ENCODE results near the gene C5AR2. TPM values are rescaled to one million over a fixed set of nuclear protein-coding genes. Genes with fewer than 3 reads are reported as not detected.
"Not testable (repeated sequence)": the region's sequence is repeated elsewhere in the genome, so short reads cannot be mapped to it uniquely, and the experiment has no call there.

The C5AR2 gene
- total and polyA plus RNA-seq, 2 donors, result 0.52 to 0.78 TPM

DNA sequence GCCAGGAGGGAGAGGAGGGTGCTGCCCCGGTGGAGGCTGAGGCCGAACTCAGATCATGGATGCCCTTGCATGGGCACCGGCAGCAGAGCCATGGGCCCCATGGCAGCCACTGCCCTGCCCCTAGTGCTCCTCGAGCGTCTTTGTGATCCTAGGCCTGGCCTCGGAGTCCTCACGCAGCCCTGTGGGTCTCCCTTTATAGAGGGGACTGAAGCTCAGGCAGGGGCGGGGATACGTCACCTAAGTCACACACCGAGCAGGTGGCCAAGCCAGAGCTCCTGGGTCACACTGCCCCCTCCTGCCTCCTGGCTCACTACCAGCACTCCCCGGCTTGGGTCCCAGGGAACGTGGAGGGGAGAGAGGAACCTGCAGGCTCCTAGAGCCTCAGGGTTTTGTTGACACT lies 45.8 kb downstream of the C5AR2 start:
- WGBS, result 88% methylated on average over 12 of the region's 12 CpGs

DNA sequence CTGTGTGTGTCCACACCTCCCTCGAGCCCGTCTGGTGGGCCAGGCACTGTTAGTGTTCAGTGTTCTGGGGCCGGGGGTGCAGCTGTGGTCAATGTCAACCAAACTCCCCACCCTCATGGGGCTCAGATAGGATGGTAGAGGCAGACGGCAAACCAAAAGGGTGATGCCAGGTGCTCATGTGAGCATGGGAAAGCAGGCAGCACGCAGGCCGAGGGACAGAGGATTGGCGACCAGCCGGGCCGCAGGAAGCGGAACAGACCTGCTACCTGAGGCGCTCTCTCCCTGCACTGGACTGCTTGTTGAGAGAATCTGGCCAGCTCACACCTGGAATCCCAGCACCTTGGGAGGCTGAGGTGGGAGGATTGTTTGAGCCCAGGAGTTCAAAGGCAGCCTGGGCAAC lies 46.3 kb downstream of the C5AR2 start:
- Histone ChIP-seq H3K36me3 (ENCODE audit: control insufficient read depth in 2 of 2, insufficient read depth in 2 of 2, low read length in 1 of 2) (peaks cover 69 to 82% of the 10 kb centered on the region in 2 donors), H3K4me1 (ENCODE audit: control insufficient read depth in 2 of 2, insufficient read depth in 2 of 2, low read length in 2 of 2) (peaks cover 4 to 7% of the 10 kb centered on the region in 2 donors), H3K27me3 (ENCODE audit: control insufficient read depth in 2 of 2, insufficient read depth in 1 of 2, low read length in 1 of 2) (no peaks in the 10 kb centered on the region), H3K4me3 (ENCODE audit: low read length in 2 of 2) (no peak overlapping the region), H3K27ac (ENCODE audit: low read depth in 1 of 2, low read length in 1 of 2) (no peak overlapping the region), H3K9me3 (ENCODE audit: control insufficient read depth in 2 of 2, insufficient read depth in 1 of 2, low read length in 1 of 2) (peaks cover 0 to 2% of the 10 kb centered on the region in 2 donors)
- WGBS, result 98% methylated on average over 11 of the region's 11 CpGs
- DNase-seq (ENCODE audit: low read depth in 6 of 9, low spot score in 9 of 9), result no peak

More for the DNA sequence above, 45.8 kb downstream of the C5AR2 start:
- Histone ChIP-seq H3K27ac (ENCODE audit: low read depth in 1 of 2, low read length in 1 of 2) (no peak overlapping the region), H3K27me3 (ENCODE audit: control insufficient read depth in 2 of 2, insufficient read depth in 1 of 2, low read length in 1 of 2) (no peaks in the 10 kb centered on the region), H3K4me3 (ENCODE audit: low read length in 2 of 2) (no peak overlapping the region), H3K9me3 (ENCODE audit: control insufficient read depth in 2 of 2, insufficient read depth in 1 of 2, low read length in 1 of 2) (peaks cover 0 to 2% of the 10 kb centered on the region in 2 donors), H3K36me3 (ENCODE audit: control insufficient read depth in 2 of 2, insufficient read depth in 2 of 2, low read length in 1 of 2) (peaks cover 72 to 87% of the 10 kb centered on the region in 2 donors), H3K4me1 (ENCODE audit: control insufficient read depth in 2 of 2, insufficient read depth in 2 of 2, low read length in 2 of 2) (peaks cover 4 to 7% of the 10 kb centered on the region in 2 donors)
- no peak for DNase-seq (ENCODE audit: low read depth in 6 of 9, low spot score in 9 of 9)

DNA sequence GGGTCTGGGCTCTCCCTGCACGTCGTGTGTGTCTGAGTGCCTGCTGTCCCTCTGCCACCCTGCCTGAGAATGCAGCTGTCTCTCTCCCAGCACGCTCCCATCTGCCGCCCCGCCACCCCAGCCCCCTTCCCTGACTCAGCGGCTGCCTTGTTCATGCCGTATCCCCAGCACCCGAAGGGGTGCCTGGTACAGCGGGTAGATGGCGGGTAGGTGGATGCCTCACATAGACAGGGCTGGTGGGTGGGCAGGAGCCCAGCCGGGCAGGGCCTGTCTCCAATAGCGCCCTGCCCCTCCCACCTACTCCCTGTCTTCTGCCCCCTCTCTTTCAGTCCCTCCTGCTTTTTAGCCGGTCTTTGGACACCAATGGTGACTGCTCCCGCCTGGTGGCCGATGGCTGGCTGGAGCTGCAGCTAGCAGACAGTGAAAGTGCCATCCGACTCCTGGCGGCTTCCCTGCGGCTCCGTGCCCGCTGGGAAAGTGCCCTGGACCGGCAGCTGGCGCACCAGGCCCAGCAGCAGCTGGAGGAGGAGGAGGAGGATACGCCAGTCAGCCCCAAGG lies 47.5 kb downstream of the C5AR2 start:
- Histone ChIP-seq H3K9me3 (ENCODE audit: control insufficient read depth in 2 of 2, insufficient read depth in 1 of 2, low read length in 1 of 2) (peaks cover 0 to 2% of the 10 kb centered on the region in 2 donors), H3K27ac (ENCODE audit: low read depth in 1 of 2, low read length in 1 of 2) (no peak overlapping the region), H3K4me3 (ENCODE audit: low read length in 2 of 2) (no peak overlapping the region), H3K27me3 (ENCODE audit: control insufficient read depth in 2 of 2, insufficient read depth in 1 of 2, low read length in 1 of 2) (no peaks in the 10 kb centered on the region), H3K4me1 (ENCODE audit: control insufficient read depth in 2 of 2, insufficient read depth in 2 of 2, low read length in 2 of 2) (peaks cover 4 to 7% of the 10 kb centered on the region in 2 donors), H3K36me3 (ENCODE audit: control insufficient read depth in 2 of 2, insufficient read depth in 2 of 2, low read length in 1 of 2) (peaks cover 59 to 73% of the 10 kb centered on the region in 2 donors)
- DNase-seq (ENCODE audit: low read depth in 6 of 9, low spot score in 9 of 9), result no peak
- WGBS, result 97% methylated on average over 23 of the region's 23 CpGs

DNA sequence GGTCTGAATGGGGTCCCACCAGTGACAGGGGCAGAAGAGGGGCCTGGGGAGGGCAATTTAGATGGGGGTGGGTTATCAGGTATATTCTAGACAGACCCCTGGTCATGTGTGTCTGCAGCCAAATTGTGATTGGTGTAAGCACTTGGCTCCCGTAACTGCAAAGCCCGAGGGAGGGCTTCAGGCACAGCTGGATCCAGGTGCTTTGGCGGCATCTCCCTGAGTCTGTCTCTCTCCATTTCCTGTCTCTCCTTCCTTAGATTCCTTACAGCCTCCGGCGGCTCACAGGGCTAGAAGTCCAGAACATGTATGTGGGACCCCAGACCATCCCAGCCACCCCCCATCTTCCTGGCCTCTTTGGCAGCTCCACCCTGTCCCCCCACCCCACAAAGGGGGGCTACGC lies 48.6 kb downstream of the C5AR2 start:
- Histone ChIP-seq H3K27me3 (ENCODE audit: control insufficient read depth in 2 of 2, insufficient read depth in 1 of 2, low read length in 1 of 2) (no peaks in the 10 kb centered on the region), H3K4me3 (ENCODE audit: low read length in 2 of 2) (no peak overlapping the region), H3K27ac (ENCODE audit: low read depth in 1 of 2, low read length in 1 of 2) (no peak overlapping the region), H3K36me3 (ENCODE audit: control insufficient read depth in 2 of 2, insufficient read depth in 2 of 2, low read length in 1 of 2) (peaks cover 50 to 62% of the 10 kb centered on the region in 2 donors), H3K9me3 (ENCODE audit: control insufficient read depth in 2 of 2, insufficient read depth in 1 of 2, low read length in 1 of 2) (peaks cover 0 to 2% of the 10 kb centered on the region in 2 donors), H3K4me1 (ENCODE audit: control insufficient read depth in 2 of 2, insufficient read depth in 2 of 2, low read length in 2 of 2) (peaks cover 4 to 7% of the 10 kb centered on the region in 2 donors)
- WGBS, result over 99% methylated on average over 6 of the region's 6 CpGs
- no peak for DNase-seq (ENCODE audit: low read depth in 6 of 9, low spot score in 9 of 9)

DNA sequence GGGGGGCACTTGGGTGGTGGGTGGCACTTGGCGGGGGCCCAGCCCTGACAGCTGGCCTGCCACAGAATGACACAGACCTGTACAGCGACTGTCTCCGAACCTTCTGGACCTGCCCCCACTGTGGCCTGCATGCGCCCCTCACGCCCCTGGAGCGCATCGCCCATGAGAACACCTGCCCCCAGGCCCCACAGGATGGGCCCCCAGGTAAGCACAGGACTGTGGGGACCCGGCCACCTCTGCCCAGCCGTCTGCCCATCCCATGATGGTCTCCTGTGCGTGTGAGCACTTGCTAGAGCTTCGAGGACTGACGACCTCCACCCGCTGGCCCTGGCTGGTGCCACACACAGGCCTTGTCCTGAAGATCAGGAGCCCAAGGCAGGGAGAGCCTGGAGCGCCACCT lies 49.1 kb downstream of the C5AR2 start:
- no peak overlapping the region for H3K27ac ChIP-seq (ENCODE audit: low read depth in 1 of 2, low read length in 1 of 2)
- H3K4me1 ChIP-seq (ENCODE audit: control insufficient read depth in 2 of 2, insufficient read depth in 2 of 2, low read length in 2 of 2), result peaks cover 4 to 7% of the 10 kb centered on the region in 2 donors
- H3K4me3 ChIP-seq (ENCODE audit: low read length in 2 of 2), result no peak overlapping the region
- no peak for DNase-seq (ENCODE audit: low read depth in 6 of 9, low spot score in 9 of 9)
- peaks cover 44 to 57% of the 10 kb centered on the region in 2 donors for H3K36me3 ChIP-seq (ENCODE audit: control insufficient read depth in 2 of 2, insufficient read depth in 2 of 2, low read length in 1 of 2)
- no peaks in the 10 kb centered on the region for H3K27me3 ChIP-seq (ENCODE audit: control insufficient read depth in 2 of 2, insufficient read depth in 1 of 2, low read length in 1 of 2)
- 95% methylated on average over 14 of the region's 14 CpGs for WGBS
- H3K9me3 ChIP-seq (ENCODE audit: control insufficient read depth in 2 of 2, insufficient read depth in 1 of 2, low read length in 1 of 2), result no peaks in the 10 kb centered on the region

DNA sequence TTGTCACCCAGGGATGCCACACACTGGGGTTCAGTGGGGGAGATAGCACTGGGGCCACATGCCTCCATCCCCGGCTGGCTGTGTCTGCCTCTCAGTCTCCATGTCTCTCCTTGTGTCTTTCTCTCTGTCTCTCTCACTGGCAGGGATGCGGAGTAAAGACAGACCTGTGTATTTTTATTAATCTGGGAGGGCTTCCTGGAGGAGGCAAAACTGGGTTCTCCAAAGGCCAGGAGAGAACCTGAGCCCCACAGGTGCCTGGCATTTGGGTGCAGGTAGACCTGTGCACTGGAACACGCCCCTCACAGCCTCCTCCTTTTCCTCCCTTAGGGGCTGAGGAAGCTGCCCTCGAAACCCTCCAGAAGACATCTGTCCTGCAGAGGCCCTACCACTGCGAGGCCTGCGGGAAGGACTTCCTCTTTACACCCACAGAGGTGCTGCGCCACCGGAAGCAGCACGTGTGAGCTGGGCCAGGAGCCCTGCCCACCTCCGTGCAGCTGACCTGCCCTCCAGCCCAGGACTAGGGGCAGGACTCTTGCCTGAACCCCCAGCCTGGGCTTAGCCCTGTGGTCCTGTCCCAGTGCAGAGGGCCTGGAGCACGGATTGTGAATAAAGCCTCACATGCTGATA lies 49.8 kb downstream of the C5AR2 start:
- peak in 2 of 9 donors; percentile 4 to 23 for DNase-seq (ENCODE audit: low read depth in 6 of 9, low spot score in 9 of 9)
- Histone ChIP-seq H3K4me3 (ENCODE audit: low read length in 2 of 2) (no peak overlapping the region), H3K36me3 (ENCODE audit: control insufficient read depth in 2 of 2, insufficient read depth in 2 of 2, low read length in 1 of 2) (peaks cover 38 to 50% of the 10 kb centered on the region in 2 donors)

DNA sequence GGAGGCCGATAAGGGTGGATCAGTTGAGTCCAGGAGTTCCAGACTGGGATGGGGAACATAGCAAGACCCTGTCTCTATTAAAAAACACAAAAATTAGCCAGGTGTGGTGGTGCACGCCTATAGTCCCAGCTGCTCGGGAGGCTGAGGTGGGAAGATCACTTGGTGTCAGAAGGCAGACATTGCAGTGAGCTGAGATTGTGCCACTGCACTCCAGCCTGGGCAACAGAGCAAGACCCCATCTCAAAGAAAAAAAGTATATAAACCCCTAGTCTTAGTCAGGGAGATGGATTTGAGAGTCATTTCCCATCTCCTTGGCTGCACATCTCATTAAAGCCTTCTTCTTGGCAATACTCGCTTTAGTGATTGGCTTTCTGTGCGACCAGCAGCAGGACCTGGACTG lies 51.9 kb downstream of the C5AR2 start:
- DNase-seq (ENCODE audit: low read depth in 6 of 9, low spot score in 9 of 9); H3K4me3 ChIP-seq (ENCODE audit: low read length in 2 of 2); H3K4me1 ChIP-seq (ENCODE audit: control insufficient read depth in 2 of 2, insufficient read depth in 2 of 2, low read length in 2 of 2); H3K27me3 ChIP-seq (ENCODE audit: control insufficient read depth in 2 of 2, insufficient read depth in 1 of 2, low read length in 1 of 2); H3K27ac ChIP-seq (ENCODE audit: low read depth in 1 of 2, low read length in 1 of 2); H3K9me3 ChIP-seq (ENCODE audit: control insufficient read depth in 2 of 2, insufficient read depth in 1 of 2, low read length in 1 of 2): not testable (repeated sequence)
- peaks cover 31% of the 10 kb centered on the region in 2 donors for H3K36me3 ChIP-seq (ENCODE audit: control insufficient read depth in 2 of 2, insufficient read depth in 2 of 2, low read length in 1 of 2)
- WGBS, result 94% methylated on average over 5 of the region's 5 CpGs

More for the DNA sequence above, 49.8 kb downstream of the C5AR2 start:
- Histone ChIP-seq H3K27ac (ENCODE audit: low read depth in 1 of 2, low read length in 1 of 2) (peak overlapping the region in 1 of 2 donors; percentile 43), H3K27me3 (ENCODE audit: control insufficient read depth in 2 of 2, insufficient read depth in 1 of 2, low read length in 1 of 2) (no peaks in the 10 kb centered on the region), H3K9me3 (ENCODE audit: control insufficient read depth in 2 of 2, insufficient read depth in 1 of 2, low read length in 1 of 2) (no peaks in the 10 kb centered on the region), H3K4me1 (ENCODE audit: control insufficient read depth in 2 of 2, insufficient read depth in 2 of 2, low read length in 2 of 2) (peaks cover 4 to 7% of the 10 kb centered on the region in 2 donors)
- WGBS, result 28% methylated on average over 11 of the region's 11 CpGs

DNA sequence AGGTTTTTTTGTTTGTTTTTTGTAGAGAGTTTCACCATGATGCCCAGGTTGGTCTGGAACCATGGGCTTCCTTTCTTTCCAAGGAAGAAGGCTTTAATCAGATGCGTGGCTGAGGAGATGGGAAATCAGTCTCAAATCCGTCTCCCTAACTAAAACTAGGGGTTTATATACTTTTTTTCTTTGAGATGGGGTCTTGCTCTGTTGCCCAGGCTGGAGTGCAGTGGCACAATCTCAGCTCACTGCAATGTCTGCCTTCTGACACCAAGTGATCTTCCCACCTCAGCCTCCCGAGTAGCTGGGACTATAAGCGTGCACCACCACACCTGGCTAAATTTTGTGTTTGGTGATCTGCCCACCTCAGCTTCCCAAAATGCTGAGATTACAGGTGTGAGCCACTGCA lies 52.6 kb downstream of the C5AR2 start:
- WGBS, result 94% methylated on average over 4 of the region's 4 CpGs
- not testable (repeated sequence) for H3K4me1 ChIP-seq (ENCODE audit: control insufficient read depth in 2 of 2, insufficient read depth in 2 of 2, low read length in 2 of 2); H3K4me3 ChIP-seq (ENCODE audit: low read length in 2 of 2); DNase-seq (ENCODE audit: low read depth in 6 of 9, low spot score in 9 of 9); H3K27ac ChIP-seq (ENCODE audit: low read depth in 1 of 2, low read length in 1 of 2); H3K9me3 ChIP-seq (ENCODE audit: control insufficient read depth in 2 of 2, insufficient read depth in 1 of 2, low read length in 1 of 2); H3K27me3 ChIP-seq (ENCODE audit: control insufficient read depth in 2 of 2, insufficient read depth in 1 of 2, low read length in 1 of 2)
- H3K36me3 ChIP-seq (ENCODE audit: control insufficient read depth in 2 of 2, insufficient read depth in 2 of 2, low read length in 1 of 2), result peaks cover 26 to 28% of the 10 kb centered on the region in 2 donors

DNA sequence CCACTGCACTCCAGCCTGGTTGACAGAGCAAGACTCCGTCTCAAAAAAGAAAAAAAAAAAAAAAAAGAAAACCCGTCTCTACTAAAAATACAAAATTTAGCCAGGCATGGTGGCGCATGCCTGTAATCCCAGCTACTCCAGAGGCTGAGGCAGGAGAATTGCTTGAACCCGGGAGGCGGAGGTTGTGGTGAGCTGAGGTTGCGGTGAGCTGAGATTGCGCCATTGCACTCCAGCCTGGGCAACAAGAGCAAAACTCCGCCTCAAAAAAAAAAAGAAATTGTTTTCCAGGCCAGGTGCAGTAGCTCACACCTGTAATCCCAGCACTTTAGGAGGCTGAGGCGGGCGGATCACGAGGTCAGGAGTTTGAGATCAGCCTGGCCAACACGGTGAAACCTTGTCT lies 54.6 kb downstream of the C5AR2 start:
- DNase-seq (ENCODE audit: low read depth in 6 of 9, low spot score in 9 of 9); H3K9me3 ChIP-seq (ENCODE audit: control insufficient read depth in 2 of 2, insufficient read depth in 1 of 2, low read length in 1 of 2); H3K4me1 ChIP-seq (ENCODE audit: control insufficient read depth in 2 of 2, insufficient read depth in 2 of 2, low read length in 2 of 2); H3K27me3 ChIP-seq (ENCODE audit: control insufficient read depth in 2 of 2, insufficient read depth in 1 of 2, low read length in 1 of 2); H3K4me3 ChIP-seq (ENCODE audit: low read length in 2 of 2); H3K27ac ChIP-seq (ENCODE audit: low read depth in 1 of 2, low read length in 1 of 2); H3K36me3 ChIP-seq (ENCODE audit: control insufficient read depth in 2 of 2, insufficient read depth in 2 of 2, low read length in 1 of 2): not testable (repeated sequence)
- WGBS, result 85% methylated on average over 12 of the region's 12 CpGs
